Panc1 (cell line): Measurements from ENCODE around the gene PSME1. TPM values are rescaled to one million over a fixed set of nuclear protein-coding genes. Genes with fewer than 3 reads are reported as not detected.

ENCODE experiments used
- ATAC-seq: fragments of 200-7000 bp; cut with Tn5 transposase; 2 replicates; pipeline ENCODE4 v1.9.1; 2020; ENCODE audit warnings: mild to moderate bottlenecking, moderate library complexity
- BruUV-seq: library from RNA; stranded (reverse); fragments of 400-500 nt; replicated peaks from 2 replicates; lab custom pipeline; 2021; lab: Mats Ljungman, UMichigan
- CTCF ChIA-PET: fragments of 300-600 bp; sonication (Branson Sonifier 250); formaldehyde crosslinking; loops from one replicate; lab custom pipeline; 2022; ENCODE audit warnings: antibody characterized with exemption; lab: Charles Lee
- POLR2A ChIA-PET: fragments of 300-600 bp; sonication (Branson Sonifier 250); formaldehyde crosslinking; loops from one replicate; lab custom pipeline; 2022; ENCODE audit warnings: antibody characterized with exemption; lab: Charles Lee
- DNase-seq: peaks from one replicate; pipeline ENCODE4 v3.0.0-alpha.2; 2010; ENCODE audit warnings: low read depth, low spot score
- H3K27ac ChIP-seq: 2 replicates; pipeline ENCODE4 v1.5.1; 2011; ENCODE audit warnings: mild to moderate bottlenecking, low read length, inconsistent platforms
- H3K27me3 ChIP-seq: fragments of 200-500 bp; sonication (Bioruptor generic); 2 replicates; pipeline ENCODE4 v1.6.0; 2014; ENCODE audit warnings: low read length, inconsistent platforms; ENCODE audit not compliant: control insufficient read depth, insufficient read depth
- H3K36me3 ChIP-seq: fragments of 200-500 bp; sonication (Bioruptor generic); 2 replicates; pipeline ENCODE4 v1.5.1; 2014; ENCODE audit warnings: inconsistent platforms, mild to moderate bottlenecking, low read length, moderate library complexity; ENCODE audit not compliant: control insufficient read depth, insufficient read depth
- H3K4me1 ChIP-seq: 2 replicates; pipeline ENCODE4 v1.5.1; 2011; ENCODE audit warnings: inconsistent platforms, mild to moderate bottlenecking, low read length, moderate library complexity; ENCODE audit not compliant: control insufficient read depth, insufficient read depth
- H3K4me3 ChIP-seq, 2 experiments: 2 replicates each; pipeline ENCODE4 v1.5.1; 2011 to 2012; ENCODE audit warnings: low read depth in 2 of 2, low read length in 2 of 2, mild to moderate bottlenecking in 2 of 2, inconsistent platforms in 1 of 2, moderate library complexity in 1 of 2
- H3K9me3 ChIP-seq: fragments of 200-500 bp; sonication (Bioruptor generic); 2 replicates; pipeline ENCODE4 v1.5.1; 2014; ENCODE audit warnings: low read depth, mild to moderate bottlenecking, inconsistent platforms, low read length, moderate library complexity; ENCODE audit not compliant: control insufficient read depth, insufficient read depth
- POLR2AphosphoS5 ChIP-seq: IDR thresholded peaks from 2 replicates; pipeline ENCODE4 v1.6.1; 2012; ENCODE audit warnings: mild to moderate bottlenecking, low read depth, low read length, moderate library complexity
- SIN3A ChIP-seq: IDR thresholded peaks from 2 replicates; pipeline ENCODE4 v1.6.1; 2012; ENCODE audit warnings: low read depth, mild to moderate bottlenecking, low read length, moderate library complexity, borderline replicate concordance; ENCODE audit not compliant: insufficient read depth
- TCF7L2 ChIP-seq: IDR thresholded peaks from 2 replicates; pipeline ENCODE4 v1.6.1; 2011; ENCODE audit warnings: mild to moderate bottlenecking, low read depth, low read length, inconsistent platforms
- in situ Hi-C: cut with HindIII; loops from 2 replicates; pipeline ENCODE4 v1.10.0; 2016; ENCODE audit warnings: low sequenced_read_pairs, low pct_unique_long_range_greater_than_20kb
- intact Hi-C: fragments of 100-400 bp; cut with micrococcal nuclease; formaldehyde crosslinking; loops from one replicate; pipeline ENCODE4 v1.10.0; 2022; ENCODE audit not compliant: unreplicated experiment
- total RNA-seq: library from RNA; stranded (reverse); gene quantifications from one replicate; pipeline ENCODE4 v1.2.1, GENCODE V29; 2021; ENCODE audit not compliant: unreplicated experiment
- TF ChIP-seq, protein P1 (sequence below): fragments of 450-650 bp; IDR thresholded peaks from 2 replicates; pipeline ENCODE4 v1.5.1; 2017; ENCODE audit warnings: mild to moderate bottlenecking
- TF ChIP-seq, protein P2 (sequence below), 2 experiments: IDR thresholded peaks; 2 replicates each; pipeline ENCODE4 v1.6.1; 2011 to 2012; ENCODE audit warnings: low read depth in 2 of 2, control low read depth in 1 of 2, low read length in 1 of 2, mild to moderate bottlenecking in 1 of 2, moderate library complexity in 1 of 2; ENCODE audit not compliant: insufficient read depth in 1 of 2

PSME1 gene
- total RNA-seq, 1 experiment from 2014 or later, result 130 TPM

DNA sequence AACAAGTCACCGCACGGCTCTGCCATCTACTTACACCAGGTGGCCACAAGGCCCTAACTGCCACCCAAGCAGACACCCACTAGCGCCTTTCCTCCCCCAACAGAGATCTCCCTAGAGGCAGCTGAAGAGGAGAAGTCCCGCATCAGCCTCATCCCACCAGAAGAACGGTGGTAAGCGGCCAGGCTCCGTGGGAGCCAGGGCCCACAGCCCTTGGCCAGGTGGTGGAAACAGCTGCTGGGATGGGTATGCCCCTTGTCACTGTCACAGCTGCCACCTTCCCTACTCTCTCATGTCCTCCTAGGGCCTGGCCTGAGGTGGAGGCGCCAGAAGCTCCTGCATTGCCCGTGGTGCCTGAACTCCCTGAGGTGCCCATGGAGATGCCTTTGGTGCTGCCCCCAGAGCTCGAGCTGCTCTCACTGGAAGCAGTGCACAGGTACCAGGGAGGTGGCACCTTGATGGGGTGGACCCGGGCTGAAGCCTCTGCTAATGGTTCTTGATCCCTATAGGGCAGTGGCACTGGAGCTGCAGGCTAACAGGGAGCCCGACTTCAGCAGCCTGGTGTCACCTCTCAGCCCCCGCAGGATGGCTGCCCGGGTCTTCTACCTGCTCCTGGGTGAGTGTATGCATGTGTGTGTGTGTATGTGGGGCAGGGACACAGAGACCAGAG is 43.4 kb downstream of the PSME1 start:
- no peaks in the 10 kb centered on the region for H3K9me3 ChIP-seq
- no peak for DNase-seq
- BruUV-seq, result no TSS peak
- POLR2A ChIA-PET, result no interaction called here
- TF ChIP-seq POLR2AphosphoS5, result no peak
- no peak for TF ChIP-seq TCF7L2
- TF ChIP-seq, protein P1, sequence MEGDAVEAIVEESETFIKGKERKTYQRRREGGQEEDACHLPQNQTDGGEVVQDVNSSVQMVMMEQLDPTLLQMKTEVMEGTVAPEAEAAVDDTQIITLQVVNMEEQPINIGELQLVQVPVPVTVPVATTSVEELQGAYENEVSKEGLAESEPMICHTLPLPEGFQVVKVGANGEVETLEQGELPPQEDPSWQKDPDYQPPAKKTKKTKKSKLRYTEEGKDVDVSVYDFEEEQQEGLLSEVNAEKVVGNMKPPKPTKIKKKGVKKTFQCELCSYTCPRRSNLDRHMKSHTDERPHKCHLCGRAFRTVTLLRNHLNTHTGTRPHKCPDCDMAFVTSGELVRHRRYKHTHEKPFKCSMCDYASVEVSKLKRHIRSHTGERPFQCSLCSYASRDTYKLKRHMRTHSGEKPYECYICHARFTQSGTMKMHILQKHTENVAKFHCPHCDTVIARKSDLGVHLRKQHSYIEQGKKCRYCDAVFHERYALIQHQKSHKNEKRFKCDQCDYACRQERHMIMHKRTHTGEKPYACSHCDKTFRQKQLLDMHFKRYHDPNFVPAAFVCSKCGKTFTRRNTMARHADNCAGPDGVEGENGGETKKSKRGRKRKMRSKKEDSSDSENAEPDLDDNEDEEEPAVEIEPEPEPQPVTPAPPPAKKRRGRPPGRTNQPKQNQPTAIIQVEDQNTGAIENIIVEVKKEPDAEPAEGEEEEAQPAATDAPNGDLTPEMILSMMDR, result no peak
- TF ChIP-seq SIN3A, result no peak
- TF ChIP-seq, protein P2, sequence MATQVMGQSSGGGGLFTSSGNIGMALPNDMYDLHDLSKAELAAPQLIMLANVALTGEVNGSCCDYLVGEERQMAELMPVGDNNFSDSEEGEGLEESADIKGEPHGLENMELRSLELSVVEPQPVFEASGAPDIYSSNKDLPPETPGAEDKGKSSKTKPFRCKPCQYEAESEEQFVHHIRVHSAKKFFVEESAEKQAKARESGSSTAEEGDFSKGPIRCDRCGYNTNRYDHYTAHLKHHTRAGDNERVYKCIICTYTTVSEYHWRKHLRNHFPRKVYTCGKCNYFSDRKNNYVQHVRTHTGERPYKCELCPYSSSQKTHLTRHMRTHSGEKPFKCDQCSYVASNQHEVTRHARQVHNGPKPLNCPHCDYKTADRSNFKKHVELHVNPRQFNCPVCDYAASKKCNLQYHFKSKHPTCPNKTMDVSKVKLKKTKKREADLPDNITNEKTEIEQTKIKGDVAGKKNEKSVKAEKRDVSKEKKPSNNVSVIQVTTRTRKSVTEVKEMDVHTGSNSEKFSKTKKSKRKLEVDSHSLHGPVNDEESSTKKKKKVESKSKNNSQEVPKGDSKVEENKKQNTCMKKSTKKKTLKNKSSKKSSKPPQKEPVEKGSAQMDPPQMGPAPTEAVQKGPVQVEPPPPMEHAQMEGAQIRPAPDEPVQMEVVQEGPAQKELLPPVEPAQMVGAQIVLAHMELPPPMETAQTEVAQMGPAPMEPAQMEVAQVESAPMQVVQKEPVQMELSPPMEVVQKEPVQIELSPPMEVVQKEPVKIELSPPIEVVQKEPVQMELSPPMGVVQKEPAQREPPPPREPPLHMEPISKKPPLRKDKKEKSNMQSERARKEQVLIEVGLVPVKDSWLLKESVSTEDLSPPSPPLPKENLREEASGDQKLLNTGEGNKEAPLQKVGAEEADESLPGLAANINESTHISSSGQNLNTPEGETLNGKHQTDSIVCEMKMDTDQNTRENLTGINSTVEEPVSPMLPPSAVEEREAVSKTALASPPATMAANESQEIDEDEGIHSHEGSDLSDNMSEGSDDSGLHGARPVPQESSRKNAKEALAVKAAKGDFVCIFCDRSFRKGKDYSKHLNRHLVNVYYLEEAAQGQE (IDR thresholded peaks at IDR 0.05; ENCODE audit: insufficient read depth in 1 of 2, low read depth in 2 of 2, low read length in 1 of 2), result no peak
- no peaks in the 10 kb centered on the region for H3K27me3 ChIP-seq
- in situ Hi-C loops, result no loop called here
- H3K4me3 ChIP-seq, result no peak overlapping the region
- H3K36me3 ChIP-seq, result no peaks in the 10 kb centered on the region
- no peak; the same call in 1 of the 2 replicates for ATAC-seq
- no peak overlapping the region for H3K27ac ChIP-seq
- intact Hi-C loops, result no loop called here
- CTCF ChIA-PET, result no interaction called here
- no peaks in the 10 kb centered on the region; the same call in 1 of the 2 replicates for H3K4me1 ChIP-seq

- in situ Hi-C loops (no loop called here), intact Hi-C loops (no loop called here)
- TF ChIP-seq, protein P1, result no peak
- TF ChIP-seq POLR2AphosphoS5, result no peak
- no peak for TF ChIP-seq TCF7L2
- TF ChIP-seq, protein P2 (IDR thresholded peaks at IDR 0.05; ENCODE audit: insufficient read depth in 1 of 2, low read depth in 2 of 2, low read length in 1 of 2), result no peak
- TF ChIP-seq SIN3A, result no peak
- POLR2A ChIA-PET, result no interaction called here
- Histone ChIP-seq H3K27ac (no peak overlapping the region), H3K27me3 (no peaks in the 10 kb centered on the region), H3K4me3 (no peak overlapping the region), H3K4me1 (no peaks in the 10 kb centered on the region; the same call in 1 of the 2 replicates), H3K36me3 (no peaks in the 10 kb centered on the region), H3K9me3 (no peaks in the 10 kb centered on the region)
- no peak for ATAC-seq
- DNase-seq, result no peak
- CTCF ChIA-PET, result no interaction called here
- no TSS peak for BruUV-seq
These were observed 44.2 kb downstream of the PSME1 start for GRCh38 chr14:24179961-24180796.
